HG03175 (cell line): Measurements from ENCODE around the gene PABPN1L.
"Not testable (repeated sequence)": the region's sequence is repeated elsewhere in the genome, so short reads cannot be mapped to it uniquely, and the experiment has no call there.

Experiments used
- ATAC-seq: cut with Tn5 transposase; IDR thresholded peaks from one replicate; pipeline ENCODE4 v1.9.1; 2021; ENCODE audit warnings: mild to moderate bottlenecking, moderate library complexity; ENCODE audit not compliant: unreplicated experiment

The PABPN1L gene

DNA sequence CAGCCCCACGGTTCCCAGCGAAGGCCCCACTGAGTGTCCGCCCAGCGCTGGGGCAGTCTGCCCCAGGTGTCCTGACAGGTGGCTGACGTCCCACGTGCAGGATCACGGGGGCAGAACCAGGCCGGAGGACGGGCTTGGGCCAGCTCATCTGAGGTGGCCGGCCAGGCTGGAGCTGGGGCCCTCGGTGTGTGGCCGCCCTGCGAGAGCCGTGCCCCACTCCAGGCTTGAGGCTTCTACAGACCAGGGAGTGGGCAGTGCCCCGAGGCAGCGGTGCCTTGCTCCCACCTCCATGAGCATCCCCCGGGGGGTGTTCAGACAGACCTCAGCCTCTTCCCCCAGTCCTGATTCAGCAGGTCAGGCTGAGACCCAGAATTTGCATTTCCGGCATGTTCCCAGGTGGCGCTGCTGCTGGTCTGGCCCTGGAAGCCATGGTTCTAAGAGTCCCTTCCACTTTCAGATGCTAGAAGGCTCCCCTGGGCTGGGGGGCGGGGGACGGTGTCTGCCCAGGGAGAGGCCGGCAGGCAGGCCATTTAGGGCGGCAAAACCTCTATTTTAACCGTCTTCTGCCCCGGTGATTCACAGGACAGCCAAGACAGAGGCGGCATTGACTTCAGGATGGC lies 35.4 kb upstream of the PABPN1L start:
- ATAC-seq = no peak

DNA sequence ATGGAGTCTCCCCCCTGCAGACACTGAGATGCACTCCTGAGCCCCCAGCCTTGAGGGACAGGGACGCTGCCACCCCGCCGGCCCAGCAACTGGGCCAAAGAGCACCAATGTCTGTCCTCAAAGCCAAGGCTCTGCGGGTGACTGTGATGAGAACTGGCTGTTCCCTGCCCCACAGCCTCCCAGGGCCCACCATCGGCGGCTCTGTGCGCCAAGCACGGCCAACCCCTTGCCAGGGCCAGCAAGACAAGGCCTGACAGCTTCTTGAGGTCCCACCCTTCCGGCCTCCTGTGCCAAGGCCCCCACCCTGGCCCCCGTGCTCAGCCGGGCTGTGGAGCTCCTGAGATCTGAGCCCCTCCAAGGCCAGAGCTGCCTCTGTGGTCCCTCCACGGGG lies 34.2 kb upstream of the PABPN1L start:
- no peak for ATAC-seq

DNA sequence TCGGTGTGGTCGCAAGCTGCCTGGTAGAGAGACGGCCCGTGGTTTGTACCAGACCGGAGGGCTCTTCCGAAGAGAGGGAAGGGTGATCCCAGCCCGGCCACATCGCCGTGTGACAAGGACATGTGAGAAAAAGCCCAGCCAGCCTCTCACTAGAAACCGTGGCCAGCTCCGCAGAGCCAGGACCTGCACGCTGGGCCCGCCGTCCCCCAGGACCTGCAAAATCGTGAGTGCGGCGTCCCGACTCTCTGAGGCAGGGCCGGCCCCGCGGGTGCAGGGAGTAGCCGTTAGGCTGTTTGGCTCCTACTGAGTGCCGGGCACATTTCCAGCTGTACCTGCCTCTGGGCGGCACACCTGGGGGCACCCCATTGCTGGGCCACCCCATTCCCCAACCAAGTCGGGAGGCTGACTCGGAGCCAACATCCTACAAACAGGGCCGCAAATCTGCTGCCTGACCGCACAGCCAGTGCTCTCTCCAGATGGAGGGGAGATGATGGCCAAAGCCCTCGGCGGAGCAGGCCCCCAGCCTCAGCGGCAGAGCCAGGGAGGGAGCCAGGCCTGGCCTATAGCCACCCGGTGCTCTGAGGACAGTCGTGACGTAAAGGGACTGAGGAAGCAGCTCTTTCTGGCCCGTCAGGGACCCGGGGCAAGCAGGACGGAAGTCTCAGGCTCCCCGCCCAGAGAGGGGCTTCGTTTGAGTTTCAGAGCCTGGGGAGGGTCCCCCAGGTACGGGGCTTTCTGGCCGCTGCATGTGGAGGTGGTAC lies 33.6 kb upstream of the PABPN1L start:
- no peak for ATAC-seq

DNA sequence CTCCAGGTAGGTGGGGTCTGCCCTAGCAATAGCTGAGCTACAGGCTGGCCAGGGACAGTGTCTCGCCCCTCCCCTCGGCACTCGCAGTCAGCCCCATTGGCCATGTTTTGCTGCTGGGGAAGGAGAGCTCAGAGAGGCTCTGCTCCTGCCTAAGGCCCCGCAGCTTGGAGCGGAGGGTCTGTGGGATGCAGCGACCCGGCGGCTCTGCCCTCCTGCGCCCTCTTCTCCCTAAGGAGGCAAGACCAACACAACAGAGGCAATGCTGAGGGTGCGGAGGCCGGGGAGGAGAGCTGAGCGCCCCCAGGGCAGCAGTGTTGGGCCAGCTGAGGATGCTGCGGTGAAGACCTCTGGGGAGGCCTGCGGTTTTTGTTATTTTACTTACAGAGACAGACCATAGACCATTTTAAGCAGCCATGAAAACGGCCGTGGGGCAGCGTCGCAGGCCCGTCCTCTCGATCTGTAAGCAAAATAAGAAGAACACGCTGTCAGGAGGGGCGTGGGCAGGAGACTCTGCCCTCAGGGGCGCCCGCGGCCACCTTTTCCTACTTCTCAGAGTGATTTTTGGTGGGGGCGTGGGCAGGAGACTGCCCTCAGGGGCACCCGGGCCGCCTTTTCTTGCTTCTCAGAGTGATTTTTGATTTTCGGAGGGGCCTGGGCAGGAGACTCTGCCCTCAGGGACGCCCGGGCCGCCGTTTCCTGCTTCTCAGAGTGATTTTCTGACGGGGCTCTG lies 31.4 kb upstream of the PABPN1L start:
- no peak for ATAC-seq

- no peak for ATAC-seq
Observed at GRCh38 chr16:88896238-88897070, 30.0 kb upstream of the PABPN1L start.

DNA sequence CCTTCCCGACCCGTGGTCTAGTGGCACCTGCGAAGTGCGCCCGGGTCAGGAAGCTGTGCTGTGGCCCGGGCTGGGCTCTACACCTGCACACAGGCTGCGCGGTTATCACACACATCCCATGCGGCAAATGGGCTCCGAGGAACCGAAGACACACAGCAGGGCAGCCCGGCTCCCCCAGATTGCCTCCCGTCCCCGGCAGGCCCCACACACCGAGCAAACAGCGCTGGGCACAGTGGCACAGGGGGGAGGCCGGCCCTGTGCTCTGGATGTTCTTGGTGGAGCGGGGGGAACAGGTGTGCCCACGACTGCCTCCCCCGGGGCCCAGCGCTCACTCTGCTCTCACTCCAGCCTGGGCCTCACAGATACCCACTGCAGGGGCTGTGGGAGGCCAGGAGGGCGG lies 28.9 kb upstream of the PABPN1L start:
- no peak for ATAC-seq

- no peak for ATAC-seq
Observed at GRCh38 chr16:88894681-88895300, 28.3 kb upstream of the PABPN1L start.

- not testable (repeated sequence) for ATAC-seq
Observed at GRCh38 chr16:88894266-88894665, 27.8 kb upstream of the PABPN1L start.

GRCh38 chr16:88893127-88893968 lies 26.9 kb upstream of the PABPN1L start:
- no peak for ATAC-seq

- ATAC-seq = no peak
Observed at GRCh38 chr16:88892065-88892464, 25.6 kb upstream of the PABPN1L start.

DNA sequence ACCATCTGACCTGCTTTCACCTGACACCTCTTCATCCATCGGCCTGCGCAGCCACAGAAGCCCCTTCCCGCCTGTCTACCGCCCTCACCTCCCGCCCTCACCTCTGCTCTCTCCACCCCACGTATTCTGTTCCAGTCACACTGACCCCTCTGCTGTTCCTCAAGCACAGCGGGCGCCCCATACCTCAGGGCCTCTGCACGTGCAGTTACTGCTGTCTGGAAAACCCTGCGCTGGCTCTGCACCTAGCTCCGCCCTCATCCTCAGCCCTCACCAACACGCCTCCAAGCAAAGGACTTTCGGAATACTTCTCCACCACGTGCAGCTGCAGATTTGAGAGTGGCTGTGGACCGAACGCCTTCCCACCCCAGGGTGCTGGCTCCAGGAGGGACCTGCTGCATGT lies 24.6 kb upstream of the PABPN1L start:
- no peak for ATAC-seq

- not testable (repeated sequence) for ATAC-seq
Observed at GRCh38 chr16:88889702-88890352, 23.4 kb upstream of the PABPN1L start.

DNA sequence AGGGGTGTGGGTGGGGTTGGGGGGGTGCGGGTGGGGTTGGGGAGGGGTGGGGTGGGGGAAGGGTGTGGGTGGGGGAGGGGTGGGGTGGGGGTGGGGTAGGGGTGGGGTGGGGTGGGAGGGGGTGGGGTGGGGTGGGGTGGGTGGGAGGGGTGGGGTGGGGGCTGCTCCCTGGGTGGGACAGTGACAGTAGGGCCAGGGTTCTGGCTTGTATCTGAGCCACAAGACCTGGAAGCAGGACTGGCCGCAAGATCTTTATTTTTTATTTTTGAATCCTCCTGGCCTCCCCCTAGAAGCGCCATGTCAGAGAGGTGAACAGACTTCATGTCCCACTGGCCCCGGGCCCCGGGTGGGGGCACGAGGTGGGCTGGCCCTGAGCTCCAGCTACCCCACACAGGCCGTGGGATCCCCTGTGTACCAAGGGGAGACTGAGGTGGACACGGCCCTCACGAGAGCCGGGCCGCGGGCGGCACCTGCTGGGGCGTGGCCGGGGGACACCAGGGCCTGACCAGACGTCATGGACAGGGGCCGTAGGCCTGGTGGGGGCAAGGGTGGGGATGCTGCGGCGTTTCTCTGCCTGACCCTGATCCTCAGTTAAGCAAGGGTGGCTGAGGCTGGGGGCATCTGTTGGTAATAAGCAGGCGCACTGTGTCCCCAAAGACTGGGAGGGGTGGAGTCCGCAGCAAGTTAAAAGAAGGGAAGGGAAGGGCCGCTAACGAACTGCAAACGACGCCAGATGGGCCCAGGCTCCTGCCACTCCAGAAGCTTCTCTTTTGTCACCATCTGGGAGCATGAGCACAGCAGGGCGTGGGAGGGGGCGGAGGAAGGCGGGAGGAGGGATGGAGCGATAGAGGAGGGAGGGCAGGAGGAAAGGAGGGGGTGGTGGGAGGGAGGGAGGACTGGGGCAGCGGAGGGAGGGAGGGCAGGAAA lies 22.3 kb upstream of the PABPN1L start:
- ATAC-seq = no peak

DNA sequence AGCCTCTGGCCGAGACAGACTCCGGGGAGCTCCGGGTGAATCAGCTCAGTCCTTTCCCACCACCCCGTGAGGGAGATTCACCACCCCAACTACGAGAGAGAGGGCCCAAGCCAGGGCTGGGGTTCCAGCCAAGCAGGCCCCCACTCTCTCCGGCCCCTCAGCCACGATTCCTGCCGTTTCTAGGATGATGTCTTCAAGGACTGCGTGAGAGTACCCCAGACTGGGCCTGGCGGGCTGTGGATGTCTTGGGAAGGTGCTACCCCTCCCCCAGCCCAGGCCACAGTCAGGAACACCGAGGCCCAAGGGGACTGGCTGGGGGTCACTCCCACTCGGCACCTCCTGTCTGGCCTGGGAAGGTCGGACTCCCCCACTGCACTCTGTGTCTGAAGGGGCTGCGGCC lies 21.6 kb upstream of the PABPN1L start:
- ATAC-seq = no peak

- no peak for ATAC-seq
Observed at GRCh38 chr16:88886845-88887521, 20.5 kb upstream of the PABPN1L start.

GRCh38 chr16:88886420-88886844 lies 20.0 kb upstream of the PABPN1L start:
- no peak for ATAC-seq

DNA sequence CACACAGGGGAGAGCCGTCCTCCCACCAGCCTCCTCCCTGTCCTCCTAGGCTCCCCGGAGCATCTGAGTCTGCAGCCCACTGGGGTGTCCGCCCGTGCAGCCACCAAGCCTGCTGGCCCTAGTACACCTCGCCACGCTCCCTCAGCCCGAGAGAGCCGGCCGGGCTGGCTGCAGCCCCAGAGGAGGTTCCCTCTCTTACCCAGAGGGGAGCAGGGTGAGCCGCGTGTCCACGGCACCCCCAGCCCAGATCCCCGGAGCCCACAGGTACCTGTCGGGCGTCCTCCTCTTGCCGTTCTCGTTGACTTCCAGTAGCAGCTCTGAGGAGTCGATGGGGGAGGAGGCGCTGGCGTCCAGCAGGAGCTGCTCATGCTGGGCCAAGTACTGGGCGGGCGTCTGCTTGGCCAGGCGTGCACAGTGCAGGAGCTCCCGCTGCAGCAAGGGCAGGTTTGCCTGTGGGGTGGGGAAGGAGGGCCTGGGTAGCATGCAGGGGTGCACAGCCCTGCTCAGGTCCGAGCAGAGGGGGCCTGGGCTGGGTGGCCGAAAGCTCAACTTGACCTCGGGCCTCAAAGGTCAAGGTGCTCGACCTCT lies 19.3 kb upstream of the PABPN1L start:
- no peak for ATAC-seq
